Epithelial cell of esophagus (primary cell): ENCODE data around the gene LARP4B.

Source experiments
- DNase-seq: peaks from one replicate; pipeline ENCODE4 v3.0.0; 2010; ENCODE audit warnings: low read depth
- H3K4me3 ChIP-seq: 2 replicates; pipeline ENCODE4 v1.5.1; 2011; ENCODE audit warnings: mild to moderate bottlenecking, low read length, control low read depth
- CTCF ChIP-seq: IDR thresholded peaks from 2 replicates; pipeline ENCODE4 v1.5.1; 2011; ENCODE audit warnings: low read depth, mild to moderate bottlenecking, low read length, control low read depth, inconsistent platforms; ENCODE audit not compliant: insufficient read depth; ENCODE audit errors: missing control alignments

The LARP4B gene

DNA sequence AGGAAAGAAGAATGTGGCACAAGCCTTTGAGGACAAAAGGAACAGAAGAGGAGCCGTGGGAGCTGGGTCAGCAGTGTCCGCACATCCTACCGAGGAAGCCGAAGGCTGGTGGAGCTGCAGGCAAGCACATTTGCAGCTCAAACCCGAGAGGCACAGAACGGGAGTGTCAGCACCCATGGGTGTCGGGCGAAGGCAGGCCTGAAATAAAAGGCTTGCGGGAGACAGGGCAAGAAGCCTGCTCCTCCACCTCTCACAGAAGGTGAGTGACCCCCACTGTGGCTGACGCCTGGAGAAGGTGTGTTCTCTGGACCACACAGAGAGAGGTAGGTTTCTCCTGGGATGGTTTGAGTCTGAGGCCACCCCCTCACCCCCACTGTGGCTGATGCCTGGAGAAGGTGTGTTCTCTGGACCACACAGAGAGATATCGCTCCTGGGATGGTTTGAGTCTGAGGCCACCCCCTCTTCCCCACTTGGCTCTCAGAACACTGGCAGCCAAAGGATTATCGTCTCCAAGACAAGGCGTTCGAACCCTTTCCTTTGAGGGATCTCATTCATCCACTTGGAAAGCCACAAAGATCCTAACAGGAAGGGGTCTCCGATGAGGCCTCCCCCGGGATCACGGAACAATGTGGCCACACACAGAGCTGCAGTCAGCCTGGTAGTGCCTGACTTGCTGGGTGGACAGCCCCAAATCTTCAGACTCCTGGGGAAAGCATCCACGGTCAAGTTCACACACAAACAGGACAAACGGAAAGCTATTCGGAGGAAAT lies 35.1 kb upstream of the LARP4B start:
- H3K4me3 ChIP-seq: no peak overlapping the region
- TF ChIP-seq CTCF: no peak
- no peak for DNase-seq

DNA sequence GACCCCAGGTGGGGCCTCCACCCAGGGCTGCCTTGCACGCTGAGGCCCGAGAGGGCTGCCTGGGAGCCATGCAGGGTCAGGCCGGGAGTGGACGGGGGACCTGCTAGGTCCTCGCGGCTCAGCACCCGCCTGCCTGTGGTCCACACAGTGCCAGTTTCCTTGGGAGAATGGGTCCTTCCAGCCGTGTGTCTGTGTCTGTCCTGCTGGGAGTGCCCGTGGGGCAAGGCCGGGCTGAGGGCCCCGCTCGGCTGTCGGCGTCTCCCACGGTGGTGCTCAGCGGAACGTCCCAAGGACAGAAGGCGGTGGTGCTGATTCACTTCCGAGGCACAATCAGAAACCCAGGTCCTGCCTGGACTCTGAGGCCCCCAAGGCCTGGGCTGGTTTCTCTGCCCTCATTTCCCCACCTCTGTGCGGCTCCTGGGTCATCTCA lies 33.5 kb upstream of the LARP4B start:
- no peak for DNase-seq

GRCh38 chr10:964321-964987 lies 32.9 kb upstream of the LARP4B start:
- no peak for TF ChIP-seq CTCF
- no peak overlapping the region for H3K4me3 ChIP-seq
- no peak for DNase-seq

More for the DNA sequence above, 33.5 kb upstream of the LARP4B start:
- H3K4me3 ChIP-seq: no peak overlapping the region
- TF ChIP-seq CTCF: no peak

- no peak overlapping the region for H3K4me3 ChIP-seq
- no peak for TF ChIP-seq CTCF
- DNase-seq: peak; percentile 49
These were observed 32.1 kb upstream of the LARP4B start for GRCh38 chr10:963655-964054.

DNA sequence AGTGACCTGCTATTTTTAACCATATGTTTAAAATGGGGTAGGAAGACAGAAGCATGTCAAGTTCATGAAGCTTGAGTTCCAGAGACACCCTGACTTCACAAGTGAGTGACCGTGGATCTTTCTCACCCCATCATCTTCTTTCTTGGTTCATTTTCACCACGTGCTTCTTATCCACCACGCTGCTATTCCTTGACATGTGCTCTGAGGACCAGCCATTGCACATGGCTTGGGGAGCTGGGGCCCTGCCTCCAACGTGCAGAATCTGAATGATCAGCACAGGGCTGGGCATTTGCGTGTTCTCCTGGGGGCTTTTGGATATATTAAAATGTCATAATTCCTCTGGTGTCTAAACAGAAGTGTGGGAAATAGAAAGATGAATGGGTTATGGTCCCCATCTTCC lies 31.7 kb upstream of the LARP4B start:
- TF ChIP-seq CTCF: no peak
- no peak for DNase-seq
- no peak overlapping the region for H3K4me3 ChIP-seq

DNA sequence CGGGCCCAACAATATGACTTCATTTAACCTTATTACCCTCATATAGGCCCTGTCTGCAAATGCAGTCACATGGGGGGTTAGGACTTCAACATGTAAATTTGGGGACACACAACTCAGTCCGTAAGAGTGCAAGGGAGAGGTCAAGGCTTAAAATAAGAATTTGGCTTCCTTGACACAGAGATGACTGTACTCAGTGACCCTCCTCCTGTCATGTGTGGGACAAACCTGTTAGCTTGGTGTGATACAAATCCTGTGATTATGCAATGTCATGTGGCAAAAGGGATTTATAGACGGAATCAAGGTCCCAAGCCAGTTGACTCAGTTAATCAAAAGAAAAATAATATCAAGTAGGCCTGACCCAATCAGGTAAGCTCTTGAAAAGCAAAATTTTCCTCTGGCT lies 30.8 kb upstream of the LARP4B start:
- TF ChIP-seq CTCF: no peak
- no peak overlapping the region for H3K4me3 ChIP-seq
- no peak for DNase-seq
